Brain pericyte (primary cell): ENCODE data around the gene TNFAIP3.
A peak's percentile ranks its signal among the peaks of the same experiment; 100 is the strongest.
"Not testable (repeated sequence)": the region's sequence is repeated elsewhere in the genome, so short reads cannot be mapped to it uniquely, and the experiment has no call there.

Experiments
- DNase-seq: peaks from one replicate; pipeline ENCODE4 v3.0.0-alpha.2; 2012; ENCODE audit warnings: low read depth, low spot score

Gene TNFAIP3

GRCh38 chr6:137866914-137867684, at the start of gene TNFAIP3:
Gene TNFAIP3, plus strand, starts transcription at chr6:137867259. Its CDS starts 3,969 bp downstream, at chr6:137871228.
- peak; percentile 76 for DNase-seq

GRCh38 chr6:137818440-137818839, 48.6 kb upstream of the TNFAIP3 start:
- DNase-seq, result no peak

- no peak for DNase-seq
Measured at GRCh38 chr6:137819740-137820139, 47.3 kb upstream of the TNFAIP3 start.

- DNase-seq, result no peak
Measured at GRCh38 chr6:137820425-137820824, 46.6 kb upstream of the TNFAIP3 start.

GRCh38 chr6:137820952-137821351, 46.1 kb upstream of the TNFAIP3 start:
- DNase-seq, result no peak

- DNase-seq, result no peak
Measured at GRCh38 chr6:137821491-137821890, 45.6 kb upstream of the TNFAIP3 start.

- DNase-seq, result peak; percentile 25
Measured at GRCh38 chr6:137823826-137824555, 43.1 kb upstream of the TNFAIP3 start.

- DNase-seq, result no peak
Measured at GRCh38 chr6:137824556-137824879, 42.5 kb upstream of the TNFAIP3 start.

- DNase-seq, result no peak
Measured at GRCh38 chr6:137824896-137825295, 42.2 kb upstream of the TNFAIP3 start.

- no peak for DNase-seq
Measured at GRCh38 chr6:137827411-137827940, 39.6 kb upstream of the TNFAIP3 start.

- no peak for DNase-seq
Measured at GRCh38 chr6:137827977-137828810, 38.9 kb upstream of the TNFAIP3 start.

- no peak for DNase-seq
Measured at GRCh38 chr6:137829641-137830083, 37.4 kb upstream of the TNFAIP3 start.

- no peak for DNase-seq
Measured at GRCh38 chr6:137830511-137830911, 36.5 kb upstream of the TNFAIP3 start.

- no peak for DNase-seq
Measured at GRCh38 chr6:137832110-137832509, 34.9 kb upstream of the TNFAIP3 start.

- no peak for DNase-seq
Measured at GRCh38 chr6:137834508-137834907, 32.6 kb upstream of the TNFAIP3 start.

GRCh38 chr6:137836788-137837187, 30.3 kb upstream of the TNFAIP3 start:
- no peak for DNase-seq

GRCh38 chr6:137838090-137838489, 29.0 kb upstream of the TNFAIP3 start:
- not testable (repeated sequence) for DNase-seq

- DNase-seq, result not testable (repeated sequence)
Measured at GRCh38 chr6:137838597-137838996, 28.5 kb upstream of the TNFAIP3 start.

GRCh38 chr6:137839076-137839475, 28.0 kb upstream of the TNFAIP3 start:
- no peak for DNase-seq

- no peak for DNase-seq
Measured at GRCh38 chr6:137840252-137840651, 26.8 kb upstream of the TNFAIP3 start.

- DNase-seq, result no peak
Measured at GRCh38 chr6:137843211-137843610, 23.8 kb upstream of the TNFAIP3 start.

- DNase-seq, result not testable (repeated sequence)
Measured at GRCh38 chr6:137844327-137844726, 22.7 kb upstream of the TNFAIP3 start.
